GM12878 (cell line): ENCODE results near the gene FBLIM1. TPM values are rescaled to one million over a fixed set of nuclear protein-coding genes. Genes with fewer than 3 reads are reported as not detected.

Source experiments
- ATAC-seq: fragments of 200-7000 bp; cut with Tn5 transposase; 3 replicates; pipeline ENCODE4 v1.9.1; 2020; ENCODE audit warnings: mild to moderate bottlenecking, moderate library complexity
- BruUV-seq: library from RNA; stranded (reverse); fragments of 400-500 nt; replicated peaks from 2 replicates; lab custom pipeline; 2021; lab: Mats Ljungman, UMichigan
- CTCF ChIA-PET: fragments of 300-600 bp; sonication (Branson Sonifier 250); formaldehyde crosslinking; extraction: SDS; loops from one replicate; lab custom pipeline; 2021; ENCODE audit warnings: inconsistent platforms; lab: Yijun Ruan, JAX
- POLR2A ChIA-PET: fragments of 350-600 bp; formaldehyde crosslinking; extraction: SDS; loops from one replicate; lab custom pipeline; 2021; ENCODE audit warnings: inconsistent platforms; lab: Charles Lee
- RAD21 ChIA-PET: fragments of 300-600 bp; sonication (Branson Sonifier 250); formaldehyde crosslinking; loops from one replicate; lab custom pipeline; 2023; ENCODE audit warnings: antibody characterized with exemption; ENCODE audit not compliant: unreplicated experiment; lab: Charles Lee
- SMC1A ChIA-PET: fragments of 300-600 bp; sonication (Branson Sonifier 250); formaldehyde crosslinking; loops from one replicate; lab custom pipeline; 2023; ENCODE audit not compliant: unreplicated experiment, uncharacterized antibody; lab: Charles Lee
- DNase-seq: peaks from one replicate; pipeline ENCODE4 v3.0.0-alpha.2; 2011; ENCODE audit warnings: low read depth, low spot score
- FAIRE-seq: peaks from 3 replicates; lab custom pipeline; 2011; peaks lifted over from hg19 to GRCh38; lab: Jason Lieb, UNC
- H2AFZ ChIP-seq: 2 replicates; pipeline ENCODE4 v1.6.0; 2011; ENCODE audit warnings: low read depth, low read length, control low read depth; ENCODE audit not compliant: control insufficient read depth
- H3K27ac ChIP-seq: 2 replicates; pipeline ENCODE4 v1.5.1; 2011; ENCODE audit warnings: control low read depth; ENCODE audit not compliant: control insufficient read depth, insufficient read depth
- H3K27me3 ChIP-seq, 2 experiments: replicated peaks in 1 of 2; 2 replicates each; pipeline versions ENCODE4 v1.6.0 to v1.6.1; 2011; ENCODE audit warnings: low read length in 1 of 2; ENCODE audit not compliant: control insufficient read depth in 2 of 2, insufficient read depth in 2 of 2
- H3K36me3 ChIP-seq, 2 experiments: 2 replicates each; pipeline ENCODE4 v1.5.1; 2011; ENCODE audit warnings: low read length in 1 of 2; ENCODE audit not compliant: control insufficient read depth in 2 of 2, insufficient read depth in 2 of 2
- H3K4me1 ChIP-seq: 2 replicates; pipeline ENCODE4 v1.6.1; 2011; ENCODE audit warnings: mild to moderate bottlenecking, low read length, moderate library complexity, mixed read lengths; ENCODE audit not compliant: control insufficient read depth, insufficient read depth
- H3K4me2 ChIP-seq: 2 replicates; pipeline ENCODE4 v1.6.0; 2011; ENCODE audit warnings: control low read depth; ENCODE audit not compliant: control insufficient read depth, insufficient read depth
- H3K4me3 ChIP-seq: fragments of 200-600 bp; sonication (generic); 2 replicates; pipeline ENCODE4 v1.5.1; 2016
- H3K79me2 ChIP-seq: 2 replicates; pipeline ENCODE4 v1.6.0; 2011; ENCODE audit warnings: low read length; ENCODE audit not compliant: control insufficient read depth, insufficient read depth
- H3K9ac ChIP-seq: 2 replicates; pipeline ENCODE4 v1.8.0; 2011; ENCODE audit warnings: low read length, control low read depth, mixed read lengths; ENCODE audit not compliant: control insufficient read depth, insufficient read depth
- H3K9me3 ChIP-seq: replicated peaks from 3 replicates; pipeline ENCODE4 v1.5.1; 2011; ENCODE audit warnings: mild to moderate bottlenecking, low read length; ENCODE audit not compliant: control insufficient read depth, insufficient read depth
- H4K20me1 ChIP-seq: 2 replicates; pipeline ENCODE4 v1.6.0; 2011; ENCODE audit not compliant: control insufficient read depth, insufficient read depth
- ATF7 ChIP-seq: fragments of 450-650 bp; IDR thresholded peaks from 2 replicates; pipeline ENCODE4 v1.6.1; 2016; ENCODE audit warnings: low read depth, mild to moderate bottlenecking
- MXI1 ChIP-seq: fragments of 150-350 bp; IDR thresholded peaks from 2 replicates; pipeline ENCODE4 v1.6.1; 2011; ENCODE audit warnings: low read depth, mild to moderate bottlenecking, inconsistent platforms, low read length, improper control_type of control experiment
- PAX5 ChIP-seq: IDR thresholded peaks from 2 replicates; pipeline ENCODE4 v1.6.1; 2011; ENCODE audit warnings: low read depth, low read length, borderline replicate concordance
- PBX3 ChIP-seq: IDR thresholded peaks from 2 replicates; pipeline ENCODE4 v1.6.1; 2011; ENCODE audit warnings: mild to moderate bottlenecking, low read depth, low read length, moderate library complexity; ENCODE audit not compliant: insufficient replicate concordance
- SMARCA5 ChIP-seq: fragments of 450-650 bp; IDR thresholded peaks from 2 replicates; pipeline ENCODE4 v1.6.1; 2017; ENCODE audit warnings: mild to moderate bottlenecking
- STAT1 ChIP-seq: fragments of 450-650 bp; conservative IDR thresholded peaks from 2 replicates; pipeline ENCODE4 v1.6.1; 2014; ENCODE audit warnings: antibody characterized with exemption, mild to moderate bottlenecking
- SUZ12 ChIP-seq: fragments of 200-600 bp; sonication (generic); IDR thresholded peaks from one replicate; pipeline ENCODE4 v1.6.1; 2018; ENCODE audit warnings: antibody characterized with exemption, mild to moderate bottlenecking; ENCODE audit not compliant: unreplicated experiment
- USF2 ChIP-seq: IDR thresholded peaks from 2 replicates; pipeline ENCODE4 v1.6.1; 2011; ENCODE audit warnings: low read depth, low read length, improper control_type of control experiment, borderline replicate concordance
- ZBTB4 ChIP-seq: fragments of 450-650 bp; formaldehyde crosslinking; IDR thresholded peaks from 2 replicates; pipeline ENCODE4 v1.4.0; 2022; ENCODE audit warnings: mild to moderate bottlenecking, moderate library complexity
- WGBS: methylation state at CpG from one replicate; pipeline ENCODE4 v1.1.6; 2016; ENCODE audit warnings: low lambda C conversion rate; ENCODE audit not compliant: insufficient replicate concordance, insufficient coverage; ENCODE audit errors: missing lambda C conversion rate; 5-methylcytosine and 5-hydroxymethylcytosine counted together
- in situ Hi-C: fragments of 300-500 bp; cut with MboI; formaldehyde crosslinking; loops from 9 replicates; pipeline ENCODE4 v1.14.3; 2018; ENCODE audit warnings: mixed read lengths
- intact Hi-C: fragments of 100-400 bp; cut with micrococcal nuclease; formaldehyde crosslinking; loops from one replicate; pipeline ENCODE4 v1.14.2; 2022; ENCODE audit not compliant: unreplicated experiment
- polyA plus RNA-seq, 11 experiments: library from polyadenylated mRNA; depleted of rRNA in 4 of 11; unstranded in 6 of 11; stranded (reverse) in 5 of 11; fragments of >200 nt; fragmentation: Nextera tagmentation in 4 of 11; fragmentation: Illumina TruSeq in 1 of 11; extraction: Ambion mirVana in 4 of 11; extraction: Trizol in 1 of 11; gene quantifications; 1 replicate in 1 of 11; 2 replicates in 10 of 11; pipeline versions ENCODE4 v1.2.1 to v1.2.3, GENCODE V29; 2011 to 2016; ENCODE audit warnings: inconsistent platforms in 2 of 11, missing spikeins in 2 of 11, low read depth in 1 of 11
- total RNA-seq, 4 experiments: library from RNA; depleted of rRNA in 3 of 4; stranded (reverse); fragments of >200 nt in 3 of 4; fragmentation: Illumina TruSeq in 1 of 4; extraction: Trizol in 1 of 4; gene quantifications; 2 replicates each; pipeline versions ENCODE4 v1.2.1 to v1.2.3, GENCODE V29; 2013 to 2021

Gene FBLIM1
- total and polyA plus RNA-seq, 10 of the 15 experiments (the other 5 are each of a cell fraction or from before 2014, with no cell fraction given), result 0.03 to 0.13 TPM; not detected in 8

DNA sequence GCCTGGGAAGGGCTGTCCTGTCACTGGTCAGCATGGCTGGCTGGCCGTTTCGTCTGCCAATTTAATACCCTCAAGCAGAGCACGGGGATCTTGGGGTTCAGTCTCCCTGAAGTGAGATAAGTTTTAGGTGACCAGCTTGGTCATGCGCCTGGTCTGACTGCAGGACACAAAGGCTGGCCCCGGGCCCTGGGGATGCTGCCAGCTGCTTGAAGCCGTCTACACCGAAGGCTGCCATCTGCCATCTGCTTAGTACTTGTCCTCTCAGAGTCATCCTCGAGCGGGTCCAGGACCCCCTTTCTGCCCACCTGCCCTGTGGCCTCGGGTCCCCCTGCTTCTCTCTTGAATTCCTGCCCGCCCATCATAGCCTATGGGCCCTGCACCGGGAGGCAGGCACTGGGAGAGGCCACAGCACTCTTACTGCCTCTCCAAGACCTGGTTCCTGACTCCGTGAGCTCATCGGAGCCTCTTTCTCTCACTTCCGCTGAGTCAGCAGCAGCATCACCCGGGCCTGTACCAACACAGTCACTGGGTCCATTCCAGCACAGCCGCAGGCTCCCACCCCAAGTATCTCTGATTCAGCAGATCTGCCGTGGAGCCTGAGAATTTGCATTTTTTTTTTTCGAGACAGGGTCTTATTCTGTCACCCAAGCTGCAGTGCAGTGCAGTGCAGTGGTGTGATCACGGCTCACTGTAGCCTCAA lies 7.0 kb downstream of the FBLIM1 start:
- Histone ChIP-seq H3K9ac (no peak overlapping the region), H3K4me2 (no peak overlapping the region), H3K36me3 (no peaks in the 10 kb centered on the region), H3K27ac (no peak overlapping the region), H4K20me1 (no peaks in the 10 kb centered on the region), H3K27me3 (no peaks in the 10 kb centered on the region; a peak in 2 of 4 replicates), H3K4me1 (no peaks in the 10 kb centered on the region), H3K4me3 (no peak overlapping the region), H3K9me3 (no peaks in the 10 kb centered on the region), H2AFZ (no peak overlapping the region), H3K79me2 (no peaks in the 10 kb centered on the region)
- BruUV-seq, result no TSS peak
- RAD21 ChIA-PET, result interaction anchor here (1.0 kb wide), 1 partner anchor 22 kb away, joined by 4 read pairs; no protein-coding TSS in a partner anchor
- TF ChIP-seq SMARCA5 (no peak), ATF7 (no peak), PAX5 (no peak), PBX3 (no peak), USF2 (no peak), STAT1 (no peak), MXI1 (no peak), ZBTB4 (no peak), SUZ12 (no peak)
- FAIRE-seq, result no peak
- POLR2A ChIA-PET, result interaction anchor here (0.6 kb wide), 1 partner anchor 151 kb away, joined by 5 read pairs; no protein-coding TSS in a partner anchor
- no peak; the same call in none of the 3 replicates for ATAC-seq
- intact Hi-C loops, result no loop called here
- CTCF ChIA-PET, result no interaction called here
- SMC1A ChIA-PET, result no interaction called here
- WGBS, result 14% methylated on average over 20 of the region's 20 CpGs
- in situ Hi-C loops, result no loop called here
- DNase-seq, result no peak
